HG03135 (cell line): ENCODE data around the gene CTR9.

Experiments used
- ATAC-seq: cut with Tn5 transposase; IDR thresholded peaks from one replicate; pipeline ENCODE4 v1.9.1; 2021; ENCODE audit warnings: mild to moderate bottlenecking, moderate library complexity; ENCODE audit not compliant: unreplicated experiment

The CTR9 gene

DNA sequence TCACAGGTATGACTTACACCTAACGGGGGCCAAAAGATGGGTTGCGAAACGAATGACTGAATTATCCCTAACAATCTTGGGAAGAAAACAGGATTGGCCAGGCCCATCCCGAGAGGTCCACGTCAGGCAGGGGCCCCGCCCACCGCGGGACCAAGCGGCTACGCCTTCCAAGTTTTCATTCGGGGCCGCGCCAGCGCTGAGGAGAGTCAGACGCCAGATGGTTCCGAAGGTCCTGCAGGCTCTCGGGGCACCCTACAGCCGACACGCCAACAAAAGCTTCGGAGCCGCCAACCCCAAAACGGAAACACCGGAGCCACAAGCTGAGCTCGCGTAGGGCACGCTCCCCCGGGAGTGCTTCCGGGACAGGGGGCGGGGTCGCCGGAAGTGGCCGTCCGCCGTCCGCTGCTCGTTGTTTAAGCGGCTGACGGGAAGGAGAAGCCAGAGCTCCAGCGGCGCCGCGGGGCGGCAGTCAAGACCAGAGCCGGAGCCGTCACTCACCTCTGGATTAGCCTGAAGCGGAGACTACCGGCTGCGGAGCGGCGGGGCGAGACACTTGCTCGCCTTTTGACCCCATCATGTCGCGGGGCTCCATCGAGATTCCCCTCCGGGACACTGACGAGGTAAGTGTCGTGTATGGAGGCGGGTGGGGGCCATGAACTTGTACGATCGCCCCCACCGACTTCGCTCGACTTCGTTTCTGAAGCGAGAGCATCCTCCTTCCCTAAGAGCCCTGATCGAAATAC lies at the start of gene CTR9:
TSS of gene CTR9 (plus strand) at position 409 of the 743 bp plus-strand sequence. CDS start at position 576, 167 bp downstream.
- peak; percentile 89 for ATAC-seq

DNA sequence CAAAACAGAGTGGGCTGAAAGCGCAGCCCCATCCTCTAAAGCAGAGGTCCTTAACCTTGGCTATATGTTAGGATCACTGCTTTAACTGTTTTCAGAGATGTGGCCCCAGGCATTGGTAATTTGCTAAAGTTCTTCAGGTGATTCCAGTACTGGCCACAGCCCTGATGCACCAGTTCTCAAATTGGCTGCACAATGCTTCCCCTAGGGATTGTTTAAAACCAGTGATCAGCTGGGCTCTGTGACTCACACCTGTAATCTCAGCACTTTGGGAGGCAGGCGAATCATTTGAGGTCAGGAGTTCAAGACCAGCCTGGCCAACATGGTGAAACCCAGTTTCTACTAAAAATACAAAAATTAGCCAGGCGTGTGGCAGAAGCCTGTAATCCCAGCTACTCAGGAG lies 49.1 kb upstream of the CTR9 start:
- no peak for ATAC-seq

GRCh38 chr11:10708131-10708530 lies 42.9 kb upstream of the CTR9 start:
- ATAC-seq = no peak

DNA sequence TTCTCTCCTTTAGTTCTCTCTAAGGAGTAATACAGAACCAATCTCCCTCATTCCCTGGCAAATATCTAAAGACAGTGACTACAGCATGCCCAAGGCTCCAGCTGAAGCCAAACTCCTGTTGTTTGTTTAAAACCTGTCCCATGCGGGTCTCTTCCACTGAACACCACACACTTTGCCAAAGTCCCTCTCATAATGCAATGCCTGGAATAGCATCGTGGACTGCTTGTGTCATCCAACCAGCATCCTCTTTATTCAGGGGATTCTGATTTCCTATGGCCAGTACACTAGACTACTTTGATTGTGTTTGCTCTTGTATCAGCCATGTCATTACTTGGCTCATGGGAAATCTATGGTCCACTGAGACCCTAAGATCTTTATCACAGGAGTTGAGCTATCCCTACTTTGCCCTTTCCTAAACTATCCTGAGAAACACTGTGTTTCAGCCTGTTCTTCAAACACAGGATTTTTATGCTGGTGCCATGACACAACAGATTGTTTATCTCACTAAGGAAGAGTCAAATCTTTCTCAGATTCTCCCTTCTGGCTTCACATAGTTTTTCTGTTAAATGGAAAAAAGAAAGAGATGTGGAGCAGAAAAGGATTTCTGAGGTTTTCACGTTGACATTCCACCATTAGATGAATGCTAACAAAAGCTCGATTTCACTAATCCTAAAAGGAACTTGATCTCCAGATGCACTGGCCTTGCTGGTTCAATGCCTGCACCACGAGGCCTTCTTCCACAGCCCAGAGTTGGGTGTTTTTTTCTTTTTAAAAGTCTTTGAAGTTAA lies 41.6 kb upstream of the CTR9 start:
- no peak for ATAC-seq

- ATAC-seq = no peak
These were observed 35.5 kb upstream of the CTR9 start for GRCh38 chr11:10715571-10715970.

GRCh38 chr11:10716122-10716521 lies 34.9 kb upstream of the CTR9 start:
- ATAC-seq = no peak

GRCh38 chr11:10716543-10717259 lies 34.3 kb upstream of the CTR9 start:
- ATAC-seq = no peak

GRCh38 chr11:10719616-10720015 lies 31.4 kb upstream of the CTR9 start:
- no peak for ATAC-seq

DNA sequence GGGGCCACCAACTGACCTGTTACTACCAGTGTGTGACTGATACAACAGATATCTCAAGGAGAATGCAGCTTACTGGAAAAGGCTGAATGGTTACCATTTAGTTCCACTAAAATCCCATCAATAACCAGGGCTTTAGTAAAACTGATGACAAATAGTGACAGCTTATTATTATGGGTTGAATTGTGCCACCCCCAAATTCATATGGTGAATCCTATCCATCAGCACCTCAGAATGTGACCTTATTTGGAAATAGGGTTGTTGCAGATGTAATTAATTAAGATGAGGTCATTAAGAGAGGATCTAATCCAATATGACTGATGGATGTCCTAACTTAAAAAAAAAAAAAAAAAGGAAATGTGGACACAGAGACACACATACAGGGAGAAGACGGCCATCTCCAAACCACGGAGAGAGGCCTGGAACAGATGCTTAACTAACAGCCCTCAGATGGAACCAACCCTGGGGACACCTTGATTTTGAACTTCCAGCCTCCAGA lies 30.1 kb upstream of the CTR9 start:
- no peak for ATAC-seq

GRCh38 chr11:10722307-10722706 lies 28.7 kb upstream of the CTR9 start:
- ATAC-seq = no peak

GRCh38 chr11:10725114-10725906 lies 25.7 kb upstream of the CTR9 start:
- ATAC-seq = no peak

DNA sequence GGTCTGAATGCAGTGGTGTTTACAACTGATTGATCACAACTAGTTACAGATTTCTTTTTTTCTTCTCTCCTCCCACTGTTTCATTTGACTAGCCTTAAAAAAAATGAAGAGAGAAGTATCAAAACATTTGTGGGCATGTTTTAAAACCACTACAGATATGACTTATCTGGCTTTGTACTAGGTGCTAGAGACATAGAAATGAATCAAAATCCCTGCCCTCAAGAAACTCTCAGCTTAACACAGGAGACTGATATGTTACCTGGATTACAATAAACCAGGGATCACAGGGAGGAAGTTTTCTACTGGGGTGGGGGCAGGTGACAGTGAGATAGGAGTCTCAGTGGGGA lies 25.2 kb upstream of the CTR9 start:
- ATAC-seq = no peak

GRCh38 chr11:10727146-10727851 lies 23.7 kb upstream of the CTR9 start:
- no peak for ATAC-seq

- ATAC-seq = no peak
These were observed 22.9 kb upstream of the CTR9 start for GRCh38 chr11:10728154-10728553.

DNA sequence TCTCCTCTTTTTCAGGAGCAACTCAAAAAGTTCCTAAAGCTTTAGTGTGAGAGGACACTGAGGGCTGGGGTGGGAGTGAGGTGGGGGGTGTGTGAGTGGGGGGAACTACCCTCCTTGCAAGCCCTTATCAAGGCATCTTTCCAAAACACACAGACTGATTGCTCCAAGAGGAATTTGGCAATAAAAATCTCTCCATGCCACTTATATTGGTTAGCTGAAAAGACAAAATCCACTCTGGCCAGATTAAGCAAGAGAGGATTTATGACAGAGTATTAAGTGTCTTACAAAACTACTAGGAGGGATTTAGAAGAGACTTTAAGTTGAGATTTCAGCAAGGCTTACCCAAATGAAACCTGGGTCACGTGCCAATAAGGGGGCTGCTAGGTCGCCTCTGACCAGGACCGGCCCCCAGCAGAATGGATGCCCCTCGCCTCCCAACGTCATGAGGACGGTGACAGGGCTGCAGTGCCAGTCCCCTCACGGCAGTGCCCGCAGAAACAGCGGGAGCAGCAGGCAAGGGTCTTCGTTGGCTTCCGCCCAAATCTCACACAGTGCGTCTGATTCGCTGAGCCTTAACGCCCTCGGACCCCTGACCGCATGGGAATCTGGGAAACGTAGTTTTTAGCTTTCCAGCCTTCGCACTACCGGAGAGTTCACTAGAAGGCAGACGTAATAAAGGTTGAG lies 22.1 kb upstream of the CTR9 start:
- no peak for ATAC-seq

DNA sequence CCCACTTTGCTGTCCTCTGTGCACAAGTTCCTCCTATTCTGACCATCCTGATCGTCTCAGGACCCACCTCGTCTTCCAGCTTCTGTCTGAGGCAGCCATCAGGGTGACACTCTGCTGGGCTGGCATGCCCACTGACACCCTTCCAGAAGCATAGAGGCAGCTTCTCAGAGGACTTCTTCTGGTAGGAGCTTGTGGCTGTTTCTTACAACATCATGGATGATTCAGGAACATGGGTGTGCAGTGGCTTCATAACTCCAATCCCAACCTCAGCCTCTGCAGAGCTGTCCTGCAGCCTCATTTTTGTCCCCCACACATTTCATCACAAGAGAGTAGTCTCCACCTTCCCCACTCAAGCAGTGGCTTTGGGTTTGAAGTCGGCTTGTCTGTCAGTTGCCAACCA lies 20.9 kb upstream of the CTR9 start:
- ATAC-seq = no peak

- no peak for ATAC-seq
These were observed 19.9 kb upstream of the CTR9 start for GRCh38 chr11:10731064-10731680.

- peak; percentile 97 for ATAC-seq
These were observed 15.3 kb upstream of the CTR9 start for GRCh38 chr11:10735481-10736475.
